ENCODE results near the gene INTS6.

- no peak for TF ChIP-seq CTCF (IDR thresholded peaks at IDR 0.05)
- no peak for TF ChIP-seq POLR2A (IDR thresholded peaks at IDR 0.05)
Observed at GRCh38 chr13:51321836-51322235, 131.0 kb downstream of the INTS6 start.
